NCI-H1105 (cell line): ENCODE data around the gene NANOS2.
"Not testable (repeated sequence)": the region's sequence is repeated elsewhere in the genome, so short reads cannot be mapped to it uniquely, and the experiment has no call there.

ENCODE experiments used
- DNase-seq: peaks from one replicate; lab custom pipeline; 2025; lab: John Stamatoyannopoulos, UW

Gene NANOS2

DNA sequence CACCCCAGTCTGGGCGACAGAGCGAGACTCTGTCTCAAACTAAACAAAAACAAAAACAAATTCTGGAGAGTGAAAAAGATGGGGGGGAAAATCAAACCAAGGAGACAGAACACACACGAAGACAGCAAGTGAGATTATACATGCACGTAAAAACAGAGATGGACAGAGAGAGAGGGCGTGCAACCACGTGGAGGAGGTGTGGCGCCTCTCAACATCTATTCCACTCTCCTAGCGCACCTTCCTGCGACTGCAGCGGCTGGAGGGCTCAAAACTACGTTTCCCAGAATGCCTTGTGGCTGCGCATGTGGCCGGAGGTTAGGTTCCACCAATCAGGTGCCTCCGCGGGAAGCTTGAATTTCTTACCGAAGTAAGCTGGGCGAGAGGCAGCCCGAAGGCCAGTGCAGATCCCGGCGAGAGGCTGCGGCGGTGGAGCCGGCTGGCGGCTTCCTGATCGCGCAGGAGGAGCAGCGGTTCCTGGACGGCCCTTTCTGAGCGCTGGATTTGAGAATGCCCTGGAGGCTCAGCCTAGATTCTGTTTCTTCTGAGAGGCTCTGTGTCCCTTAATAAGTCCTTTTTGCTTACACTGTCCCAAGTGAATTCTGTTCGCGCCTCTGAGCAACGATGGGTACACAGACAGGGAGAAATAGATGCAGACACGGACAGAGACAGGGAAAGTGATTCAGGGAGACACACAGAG lies 13.1 kb upstream of the NANOS2 start:
- peak; percentile 98 for DNase-seq

DNA sequence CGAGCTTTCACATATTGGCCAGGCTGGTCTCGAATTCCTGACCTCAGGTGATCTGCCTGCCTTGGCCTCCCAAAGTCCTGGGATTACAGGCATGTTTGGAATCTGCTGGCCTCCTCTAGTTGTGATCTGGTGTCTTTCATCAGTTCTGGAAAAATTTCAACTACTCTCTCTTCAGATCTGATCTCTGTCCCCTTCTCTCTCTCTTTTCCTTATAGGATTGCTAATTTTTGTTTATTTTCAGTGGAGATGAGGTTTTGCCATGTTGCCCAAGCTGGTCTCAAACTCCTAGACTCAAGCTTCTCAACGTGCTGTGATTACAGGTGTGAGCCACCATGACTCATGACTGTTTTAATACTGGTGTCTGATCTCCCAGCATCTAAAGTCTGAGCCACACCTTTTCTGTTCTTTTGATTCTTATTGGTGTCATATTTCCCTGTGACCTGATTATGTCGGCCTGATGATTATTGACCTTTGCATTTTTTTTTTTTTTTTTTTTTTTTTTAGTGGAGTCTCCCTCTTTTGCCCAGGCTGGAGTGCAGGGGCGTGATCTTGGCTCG lies 10.4 kb upstream of the NANOS2 start:
- no peak for DNase-seq

DNA sequence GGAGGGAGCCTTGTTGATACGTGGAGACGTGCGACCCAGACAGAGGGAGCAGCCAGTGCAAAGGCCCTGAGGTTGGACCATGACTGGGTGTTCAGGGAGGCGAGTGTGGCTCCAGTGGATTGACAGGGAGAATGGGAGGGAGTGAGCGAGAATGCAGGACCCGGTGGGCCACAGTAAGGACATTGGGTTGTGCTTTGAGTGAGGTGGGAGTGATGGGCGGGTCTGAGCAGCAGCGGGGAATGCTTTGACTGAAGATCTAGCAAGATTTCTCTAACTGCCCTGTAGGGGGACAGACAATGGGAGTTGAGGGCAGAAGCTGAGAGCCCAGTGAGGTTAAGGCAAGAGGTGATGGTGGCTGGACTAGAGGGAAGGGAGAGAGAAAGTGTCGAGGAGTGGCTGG lies 7.7 kb upstream of the NANOS2 start:
- no peak for DNase-seq

DNA sequence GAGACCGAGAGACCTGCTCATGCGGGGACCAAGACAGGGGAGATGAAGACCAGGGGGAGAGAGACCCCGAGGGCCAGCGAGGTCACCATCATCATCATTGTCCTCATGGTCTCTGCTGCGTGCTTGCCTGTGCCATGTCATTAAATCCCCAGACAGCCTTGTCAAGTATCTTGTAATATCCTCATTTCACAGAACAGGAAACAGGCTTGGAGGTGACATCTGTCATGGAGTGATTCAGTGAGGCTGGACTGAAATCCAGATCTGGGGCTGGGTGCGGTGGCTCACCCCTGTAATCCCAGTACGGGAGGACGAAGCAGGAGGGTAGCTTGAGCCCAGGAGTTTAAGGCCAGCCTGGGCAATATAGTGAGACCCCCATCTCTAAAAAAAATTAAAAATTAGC lies 5.9 kb upstream of the NANOS2 start:
- DNase-seq, result no peak

DNA sequence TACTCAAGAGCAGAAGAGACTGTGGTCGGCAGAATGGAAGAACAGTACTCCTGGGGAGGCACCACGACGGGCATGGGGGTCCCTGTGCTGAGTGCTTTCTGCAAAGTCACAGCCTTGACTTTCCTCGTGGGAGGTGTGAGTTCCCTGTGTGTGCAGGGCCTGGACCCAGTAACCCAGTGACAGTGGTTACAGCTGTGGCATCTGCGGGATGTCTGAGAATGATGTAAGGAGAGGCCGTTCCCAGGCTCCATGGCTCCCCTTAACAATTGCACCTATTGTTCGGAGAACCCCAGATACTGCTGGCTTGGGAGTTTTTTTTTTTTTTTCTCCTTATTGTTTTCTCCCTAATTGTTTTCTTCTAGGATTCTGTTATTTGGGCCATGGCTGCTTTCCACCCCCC lies 5.1 kb upstream of the NANOS2 start:
- DNase-seq, result no peak

DNA sequence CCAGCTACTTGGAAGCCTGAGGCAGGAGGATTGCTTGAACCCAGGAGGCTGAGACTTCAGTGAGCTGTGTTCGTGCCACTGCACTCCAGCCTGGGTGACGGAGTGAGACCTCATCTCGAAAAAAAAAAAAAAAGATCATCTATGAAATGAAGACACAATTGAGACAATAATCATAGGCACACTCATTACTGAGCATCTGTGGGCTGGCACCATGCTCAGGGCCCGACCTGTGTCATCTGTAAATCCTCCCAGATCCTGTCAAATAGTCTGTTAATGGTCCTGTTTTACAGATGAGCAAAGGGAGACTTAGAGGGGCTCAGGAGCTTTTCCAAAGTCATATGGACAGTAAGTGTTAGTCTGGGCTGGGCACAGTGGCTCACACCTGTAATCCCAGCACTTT lies 4.1 kb upstream of the NANOS2 start:
- DNase-seq, result no peak

DNA sequence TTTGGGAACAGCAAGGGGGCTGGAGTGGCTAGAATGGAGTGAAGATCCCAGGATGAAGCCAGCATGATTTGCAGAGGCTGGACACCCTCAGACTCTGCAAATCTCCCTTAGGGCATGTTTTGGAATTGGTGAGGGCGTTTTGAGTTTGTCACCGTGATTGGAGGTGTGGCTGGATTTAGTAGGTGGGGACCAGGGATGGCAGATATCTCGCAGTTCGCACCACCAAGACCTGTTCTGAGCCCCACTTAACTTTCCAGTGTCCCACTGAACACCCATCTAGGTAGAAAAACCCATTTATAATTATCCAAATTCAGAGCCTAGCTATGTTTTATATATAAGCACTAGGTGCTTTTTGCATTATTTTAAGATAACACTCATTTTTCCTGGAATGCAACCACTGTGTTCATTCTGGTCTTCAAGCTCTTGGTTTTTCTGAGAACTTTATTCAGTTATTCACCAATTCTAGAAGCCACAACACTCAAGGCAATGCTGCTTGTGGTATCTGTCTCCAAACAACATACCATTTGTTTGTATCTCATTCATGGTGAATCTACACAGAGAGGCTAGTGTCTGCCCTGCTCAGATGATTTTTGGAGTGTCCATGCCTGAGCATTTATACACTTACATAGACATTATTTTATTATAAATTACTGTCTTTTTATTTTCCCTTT lies 3.0 kb upstream of the NANOS2 start:
- no peak for DNase-seq

DNA sequence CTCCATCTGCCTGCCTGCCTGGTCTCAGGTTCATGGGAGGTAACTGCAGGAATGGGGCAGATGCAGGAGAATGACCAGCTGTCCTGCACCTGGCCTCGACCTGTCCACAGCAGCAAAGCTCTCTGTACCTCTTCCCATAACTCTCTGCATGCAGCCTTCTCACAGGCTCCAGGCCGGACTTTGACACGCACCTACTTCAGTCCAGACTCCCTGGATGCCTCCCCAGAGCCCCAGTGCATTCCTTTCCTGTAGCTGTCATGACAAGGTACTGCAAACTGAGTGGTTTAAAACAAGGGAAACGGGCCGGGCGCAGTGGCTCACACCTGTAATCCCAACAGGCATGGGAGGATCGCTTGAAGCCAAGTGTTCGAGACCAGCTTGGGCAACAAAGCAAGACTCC lies 3.3 kb downstream of the NANOS2 start:
- no peak for DNase-seq

DNA sequence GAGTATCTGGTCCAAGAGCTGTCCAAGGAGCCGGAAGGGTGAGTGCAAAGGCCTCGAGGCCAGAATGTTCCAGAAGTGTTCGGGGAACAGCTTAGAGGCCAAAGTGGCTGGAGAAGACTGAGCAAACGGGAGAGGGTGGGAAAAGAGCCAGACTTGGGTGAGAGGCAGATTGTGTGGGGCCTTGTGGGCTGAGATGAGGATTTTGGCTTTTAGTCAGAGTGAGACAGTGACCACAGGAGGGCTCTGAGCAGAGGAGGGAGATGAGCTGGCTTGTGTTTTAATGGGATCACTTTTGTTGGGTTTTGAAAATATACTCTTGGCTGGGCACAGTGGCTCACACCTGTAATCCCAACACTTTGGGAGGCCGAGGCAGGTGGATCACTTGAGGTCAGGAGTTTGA lies 5.6 kb downstream of the NANOS2 start:
- DNase-seq, result no peak

DNA sequence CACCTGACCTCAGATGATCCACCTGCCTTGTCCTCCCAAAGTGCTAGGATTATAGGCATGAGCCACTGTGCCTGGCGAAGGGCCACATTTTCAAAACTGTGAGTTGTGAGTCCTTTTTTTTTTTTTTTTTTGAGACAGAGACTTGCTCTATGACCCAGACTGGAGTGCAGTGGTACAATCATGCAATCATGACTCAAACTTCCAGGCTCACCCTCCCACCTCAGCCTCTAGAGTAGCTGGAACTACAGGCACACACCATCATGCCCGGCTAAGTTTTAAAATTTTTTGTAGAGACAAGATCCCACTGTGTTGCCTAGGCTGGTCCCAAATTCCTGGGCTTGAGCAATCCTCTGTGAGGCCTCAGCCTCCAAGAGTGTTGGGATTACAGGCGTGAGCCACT lies 8.4 kb downstream of the NANOS2 start:
- no peak for DNase-seq

DNA sequence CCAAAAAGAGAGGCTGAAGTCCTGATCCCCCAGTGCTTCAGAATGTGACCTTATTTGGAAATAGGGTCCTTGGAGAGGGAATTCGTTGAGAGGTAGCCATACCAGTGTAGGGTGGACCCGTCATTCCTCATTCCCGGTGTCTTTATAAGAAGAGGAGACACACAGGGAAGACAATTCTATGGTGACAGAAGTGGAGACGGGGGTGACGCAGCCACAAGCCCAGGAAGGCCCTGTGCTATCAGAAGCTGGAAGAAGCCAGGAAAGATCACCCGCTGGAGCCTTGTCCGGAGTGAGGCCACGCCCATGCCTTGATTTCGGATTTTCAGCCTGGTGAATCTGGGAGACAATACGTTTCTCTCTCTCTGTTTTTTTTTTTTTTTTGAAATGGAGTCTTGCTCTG lies 9.6 kb downstream of the NANOS2 start:
- DNase-seq, result no peak

DNA sequence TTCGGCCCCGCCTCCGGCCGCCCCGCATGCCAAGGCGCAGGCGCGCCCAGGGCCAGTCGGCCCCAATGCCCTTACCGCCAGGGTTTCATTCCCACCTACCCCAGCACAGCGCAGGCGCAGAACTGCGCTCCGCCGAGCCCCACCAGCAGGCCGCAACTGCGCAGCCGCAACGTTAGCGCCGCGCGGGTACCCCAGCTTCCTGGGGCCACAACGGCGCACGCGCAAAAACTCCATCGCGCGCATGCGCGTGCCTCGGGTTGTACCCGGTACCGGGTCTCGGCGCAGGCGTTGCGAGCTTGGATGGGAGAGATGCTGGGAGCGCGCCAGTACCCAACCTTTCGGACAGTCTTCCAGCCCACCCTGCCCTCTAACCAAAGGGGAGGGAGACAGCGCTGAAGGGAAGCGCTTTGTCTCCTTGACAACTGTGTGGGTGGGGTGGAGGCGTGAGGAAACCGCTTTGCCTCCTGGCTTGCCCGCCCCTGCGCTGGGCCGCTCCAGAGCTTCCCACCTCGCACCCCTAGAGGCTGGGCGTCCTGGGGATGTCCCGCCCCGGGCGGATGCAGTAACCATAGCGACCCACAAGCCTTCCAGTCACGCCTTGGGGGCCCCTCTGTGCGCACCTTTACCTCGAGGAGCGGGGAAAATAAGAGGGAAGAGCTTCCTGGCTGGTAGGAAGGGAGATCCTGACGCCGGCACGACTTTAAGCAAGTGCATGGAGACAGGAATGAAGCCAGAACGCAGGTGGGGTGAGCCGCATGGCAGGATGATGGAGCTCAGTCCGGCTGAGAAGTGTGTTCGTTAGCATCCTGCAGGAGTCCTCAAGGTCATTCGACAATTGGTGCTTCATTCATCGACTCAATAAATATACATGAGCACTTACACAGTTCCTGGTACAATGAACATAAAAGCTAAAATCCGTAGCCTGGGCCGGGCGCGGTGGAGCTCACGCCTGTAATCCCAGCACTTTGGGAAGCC lies 11.6 kb downstream of the NANOS2 start:
- DNase-seq, result peak; percentile 97

DNA sequence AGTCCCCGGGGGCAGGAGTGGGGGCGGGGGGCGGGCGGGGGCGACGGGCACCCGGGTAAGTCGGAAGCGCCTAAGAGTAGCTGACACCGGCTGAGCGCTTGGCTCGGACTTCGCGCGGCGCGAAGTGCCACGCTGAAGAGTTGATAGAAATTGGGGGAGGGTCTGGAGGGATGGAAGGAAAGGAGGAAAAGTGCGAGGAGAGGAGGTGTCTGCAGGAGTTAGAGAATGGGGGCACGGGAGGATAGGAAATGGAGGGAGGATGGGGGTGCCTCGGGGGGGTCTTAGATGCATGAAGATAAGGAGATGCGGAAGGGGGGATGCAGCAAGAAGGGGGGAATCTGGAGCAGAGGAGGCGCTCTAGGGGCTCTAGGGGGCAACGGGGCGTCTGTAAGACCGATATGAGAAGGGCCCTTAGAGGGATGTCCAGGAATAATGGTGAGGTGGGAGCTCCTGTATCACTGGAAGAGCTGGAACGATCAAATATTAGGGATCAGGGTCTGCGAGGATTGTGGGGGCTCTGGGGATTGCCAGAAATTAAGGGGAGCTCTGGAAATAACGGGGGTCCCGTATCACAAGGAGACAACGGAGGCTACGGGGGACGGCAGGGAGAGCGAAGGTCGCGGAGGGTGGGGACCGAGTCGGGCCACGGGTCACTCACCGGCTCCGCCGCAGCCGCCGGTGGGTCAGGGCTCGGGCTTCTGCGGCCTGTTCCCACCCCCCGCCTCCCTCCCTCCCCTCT lies 12.5 kb downstream of the NANOS2 start, which contains the start of gene MYPOP:
Gene MYPOP (minus strand): TSS at position 702 of the 739 bp plus-strand sequence. CDS start 840 bp downstream, outside the sequence.
- DNase-seq, result peak; percentile 21

DNA sequence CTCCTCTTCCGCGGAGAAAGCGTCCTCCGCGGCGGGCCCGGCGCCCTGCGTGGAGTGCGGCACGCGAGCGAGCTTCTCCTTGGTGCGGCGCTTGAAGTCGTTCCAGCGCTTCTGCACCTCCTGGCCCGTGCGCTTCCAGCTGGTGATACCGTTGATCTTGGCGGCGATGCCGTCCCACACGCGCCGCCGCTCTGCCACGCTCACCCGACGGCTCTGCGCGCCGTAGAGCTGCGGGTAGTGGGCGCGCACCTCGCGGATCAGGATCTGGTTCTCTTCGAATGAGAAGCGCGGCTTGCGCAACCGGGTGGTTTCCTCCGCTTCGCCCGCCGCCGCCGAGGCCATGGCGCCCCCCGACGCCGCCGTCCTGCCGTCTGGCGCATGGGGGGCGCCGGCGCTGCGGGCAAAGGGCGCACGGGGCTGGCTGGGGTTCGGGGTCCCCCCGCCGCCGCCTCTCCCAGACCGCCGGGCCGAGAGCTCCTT lies 13.1 kb downstream of the NANOS2 start:
- no peak for DNase-seq

DNA sequence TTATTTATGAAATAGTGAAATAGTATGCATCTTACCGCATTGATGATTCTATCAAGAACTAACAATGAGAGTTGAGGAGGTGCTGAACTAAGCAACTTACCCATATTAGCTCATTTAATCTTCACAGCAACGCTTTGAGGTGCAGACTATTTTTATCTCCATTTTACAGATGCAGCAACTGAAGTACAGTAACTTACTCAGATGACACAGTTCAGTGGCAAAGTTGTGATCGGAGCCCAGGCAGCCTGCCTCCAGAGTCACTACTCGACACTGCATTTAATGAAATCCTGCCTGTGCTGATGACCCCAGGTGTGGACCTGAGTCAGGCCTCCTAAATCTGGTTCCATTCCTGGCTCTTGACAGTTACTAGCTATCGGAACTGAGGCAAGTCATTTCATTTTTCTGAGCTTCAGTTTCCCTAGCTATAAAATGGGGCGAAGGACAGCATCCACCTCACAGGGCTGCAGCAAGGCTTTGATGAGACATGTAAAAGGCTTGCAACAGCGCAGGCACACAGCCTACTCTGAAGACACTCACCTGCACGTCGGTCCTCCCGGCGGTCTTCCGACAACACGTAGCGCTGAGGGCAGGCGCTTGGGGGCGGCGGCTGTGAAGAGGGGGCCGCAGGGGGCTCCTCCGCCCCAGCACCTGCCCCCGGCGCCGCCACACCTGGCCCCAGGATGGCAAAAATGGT lies 13.7 kb downstream of the NANOS2 start:
- DNase-seq, result no peak

DNA sequence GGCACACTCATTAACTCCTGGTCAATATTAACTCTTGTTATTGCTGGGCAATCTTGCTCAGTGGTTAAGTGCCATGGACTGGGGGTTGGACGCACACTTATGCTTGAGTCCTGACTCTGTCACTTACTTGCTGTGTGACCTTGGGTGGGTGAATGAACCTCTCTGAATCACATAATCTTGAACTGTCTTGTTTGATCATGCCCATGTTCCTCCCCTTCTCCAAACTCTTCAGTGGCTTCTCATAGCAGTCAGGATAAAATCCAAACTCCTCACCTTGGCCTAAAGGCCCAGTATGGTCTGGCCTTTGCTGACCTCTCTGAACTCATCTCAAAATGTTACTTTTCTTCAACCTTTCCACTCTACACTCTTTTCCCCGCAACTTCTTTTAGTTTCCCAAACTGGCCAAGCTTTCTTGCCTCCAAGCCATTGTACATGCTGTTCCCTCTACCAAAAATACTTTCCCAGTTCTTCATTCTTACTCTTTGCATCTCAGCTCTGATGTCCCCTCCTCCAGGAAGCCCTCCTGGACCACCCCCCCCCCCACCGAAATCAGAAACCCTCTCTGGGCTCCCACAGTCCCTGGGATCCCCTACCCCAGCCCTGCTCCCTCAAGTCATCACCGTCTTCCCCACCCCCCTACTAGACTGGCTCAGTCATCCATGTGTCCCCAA lies 14.5 kb downstream of the NANOS2 start:
- no peak for DNase-seq

DNA sequence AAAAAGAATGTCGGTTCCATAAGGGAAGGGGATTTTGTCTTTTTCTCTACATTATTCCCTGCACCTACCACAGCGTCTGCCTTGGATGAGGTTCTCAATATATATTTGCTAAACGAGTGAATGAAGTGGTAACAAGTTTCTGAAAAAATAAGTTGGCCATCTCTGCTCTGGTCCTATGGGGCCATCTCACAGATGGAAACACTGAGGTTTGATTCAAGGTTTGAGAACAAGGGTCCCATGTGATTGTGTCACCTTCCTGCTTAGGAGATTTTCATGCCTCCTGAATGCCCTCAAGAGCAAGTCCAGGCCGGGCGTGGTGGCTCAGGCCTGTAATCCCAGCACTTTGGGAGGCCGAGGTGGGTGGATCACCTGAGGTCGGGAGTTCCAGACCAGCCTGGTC lies 15.3 kb downstream of the NANOS2 start:
- DNase-seq, result no peak

DNA sequence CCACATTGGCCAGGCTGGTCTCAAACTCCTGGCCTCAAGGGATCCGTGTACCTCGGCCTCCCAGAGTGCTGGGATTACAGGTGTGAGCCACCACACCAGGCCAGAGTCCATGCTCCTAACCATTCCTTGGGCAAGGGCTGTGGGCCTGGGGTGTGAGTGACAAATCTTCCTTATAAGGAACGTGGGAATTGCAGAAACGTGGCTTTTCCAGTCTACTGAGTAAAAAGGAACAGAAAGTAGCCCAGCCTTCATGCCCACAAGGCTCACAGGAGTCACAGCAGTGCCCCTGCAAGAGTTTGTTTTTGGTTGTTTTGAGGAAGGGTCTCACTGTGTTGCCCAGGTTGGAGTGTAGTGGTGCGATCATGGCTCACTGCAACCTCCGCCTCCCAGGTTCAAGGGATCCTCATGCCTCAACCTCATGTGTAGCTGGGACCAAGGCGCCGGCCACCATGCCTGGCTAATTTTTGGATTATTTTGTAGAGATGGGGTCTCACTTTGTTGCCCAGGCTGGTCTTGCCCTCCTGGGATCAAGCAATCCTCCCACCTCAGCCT lies 17.2 kb downstream of the NANOS2 start:
- no peak for DNase-seq

DNA sequence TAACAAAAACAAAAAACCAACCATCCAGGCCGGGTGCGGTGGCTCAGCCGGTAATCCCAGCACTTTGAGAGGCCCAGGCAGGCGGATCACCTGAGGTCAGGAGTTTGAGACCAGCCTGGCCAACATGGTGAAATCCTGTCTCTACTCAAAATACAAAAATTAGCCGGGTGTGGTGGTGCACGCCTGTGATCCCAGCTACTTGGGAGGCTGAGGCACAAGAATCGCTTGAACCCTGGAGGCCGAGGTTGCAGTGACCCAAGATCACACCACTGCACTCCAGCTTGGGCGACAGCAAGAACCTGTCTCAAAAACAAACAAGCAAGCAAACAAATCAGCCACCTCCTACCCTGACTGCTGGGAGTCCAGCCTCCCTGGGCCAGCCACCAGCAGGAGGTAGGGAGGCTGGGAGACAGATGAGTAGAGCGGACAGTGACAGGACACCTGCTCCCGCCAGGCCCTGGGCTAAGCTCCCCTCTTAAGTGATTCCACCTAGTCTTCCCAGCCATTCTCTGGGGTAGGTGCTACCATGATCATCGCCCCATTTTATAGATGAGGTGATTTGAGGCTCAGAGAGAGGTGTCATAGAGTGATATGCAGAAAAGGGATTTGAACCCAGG lies 18.5 kb downstream of the NANOS2 start:
- DNase-seq, result not testable (repeated sequence)
